ENCODE measurements around the gene LRRC8E.

DNA sequence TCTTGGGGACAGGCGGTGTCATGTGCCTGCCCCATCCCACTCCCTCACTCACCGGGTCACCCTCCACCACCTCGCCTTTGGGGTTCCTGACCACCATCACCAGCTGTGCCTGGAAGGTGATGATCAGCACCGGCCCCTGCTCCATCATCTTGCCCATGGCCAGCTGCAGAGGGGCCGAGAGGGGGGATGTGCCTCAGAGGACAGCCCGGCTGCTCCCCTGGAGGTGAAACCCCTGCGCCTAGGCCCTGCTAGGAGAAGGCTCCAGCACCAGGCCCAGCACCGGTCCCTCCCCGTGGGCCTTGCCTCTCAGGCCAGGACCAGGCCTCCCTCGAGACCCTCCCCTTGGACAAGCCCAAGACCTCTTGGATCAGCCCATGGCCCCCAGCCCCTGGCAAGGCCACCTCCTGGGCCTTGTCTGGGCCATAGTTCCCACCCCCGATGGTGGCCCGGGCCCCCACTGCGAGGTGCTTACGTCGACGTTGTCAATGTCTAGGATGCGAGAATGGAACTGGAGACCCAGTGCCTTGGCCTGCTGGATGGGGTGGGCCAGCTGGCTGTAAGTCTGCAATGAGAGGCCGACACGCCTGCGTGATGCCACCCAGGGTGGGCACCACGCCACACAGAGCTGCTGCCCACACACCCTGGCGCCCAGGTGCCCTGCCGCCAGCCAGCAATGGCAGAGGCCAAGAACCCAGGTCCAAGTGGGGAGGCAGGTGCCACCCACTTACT is 39.5 kb downstream of the LRRC8E start:
- TF ChIP-seq POLR2AphosphoS5 (IDR thresholded peaks at IDR 0.05; ENCODE audit: low read depth, low read length) (0 out of 2 replicates have a peak, but pooled peaks have one; percentile 12), POLR2A (IDR thresholded peaks at IDR 0.05; ENCODE audit: low read depth, low read length) (no peak)
